HEK293 (cell line): ENCODE measurements around the gene ELFN1.

Experiments used
- CTCF ChIA-PET: fragments of 350-600 bp; formaldehyde crosslinking; extraction: SDS; loops from one replicate; lab custom pipeline; 2021; ENCODE audit warnings: antibody characterized with exemption; lab: Yijun Ruan, JAX
- POLR2A ChIA-PET: fragments of 300-600 bp; formaldehyde crosslinking; extraction: SDS; loops from one replicate; lab custom pipeline; 2020; ENCODE audit warnings: antibody characterized with exemption, inconsistent platforms; lab: Yijun Ruan, JAX
- H3K27ac ChIP-seq: fragments of 200-500 bp; sonication (Bioruptor generic); 2 replicates; pipeline ENCODE4 v1.5.1; 2014; ENCODE audit warnings: low read depth, low read length, control low read depth, inconsistent platforms; ENCODE audit errors: extremely low read depth
- H3K36me3 ChIP-seq, 2 experiments: fragments of 200-500 bp in 1 of 2; sonication (Bioruptor generic) in 1 of 2; 1 replicate in 1 of 2; 2 replicates in 1 of 2; pipeline ENCODE4 v1.5.1; 2014 to 2017; ENCODE audit warnings: inconsistent platforms in 2 of 2, low read length in 2 of 2; ENCODE audit not compliant: control insufficient read depth in 2 of 2, insufficient read depth in 1 of 2
- H3K4me1 ChIP-seq: fragments of 200-500 bp; sonication (Bioruptor generic); 2 replicates; pipeline ENCODE4 v1.5.1; 2014; ENCODE audit warnings: mild to moderate bottlenecking, low read length, inconsistent platforms; ENCODE audit not compliant: control insufficient read depth, insufficient read depth
- H3K4me3 ChIP-seq: 2 replicates; pipeline ENCODE4 v1.5.1; 2011; ENCODE audit warnings: low read depth, mild to moderate bottlenecking, control low read depth, low read length, moderate library complexity
- H3K9me3 ChIP-seq: fragments of 200-500 bp; sonication (Bioruptor generic); 2 replicates; pipeline ENCODE4 v1.5.1; 2014; ENCODE audit warnings: low read depth, low read length, inconsistent platforms; ENCODE audit not compliant: control insufficient read depth, insufficient read depth
- BCL11A ChIP-seq: fragments of 450-650 bp; formaldehyde crosslinking; IDR thresholded peaks from 2 replicates; pipeline ENCODE4 v1.5.1; 2016; ENCODE audit warnings: low read depth, missing biosample characterization, missing genetic modification characterization
- BCL6B ChIP-seq: fragments of 450-650 bp; formaldehyde crosslinking; IDR thresholded peaks from 2 replicates; pipeline ENCODE4 v1.5.1; 2017; ENCODE audit warnings: missing biosample characterization, missing genetic modification characterization
- GLI4 ChIP-seq: fragments of 450-650 bp; formaldehyde crosslinking; IDR thresholded peaks from 2 replicates; pipeline ENCODE4 v1.5.1; 2016; ENCODE audit warnings: missing biosample characterization, missing genetic modification characterization
- PRDM10 ChIP-seq: fragments of 450-650 bp; formaldehyde crosslinking; IDR thresholded peaks from 2 replicates; pipeline ENCODE4 v1.5.1; 2016; ENCODE audit warnings: missing biosample characterization, missing genetic modification characterization
- REST ChIP-seq: fragments of 450-650 bp; formaldehyde crosslinking; IDR thresholded peaks from 2 replicates; pipeline ENCODE4 v1.5.1; 2016; ENCODE audit warnings: missing biosample characterization, missing genetic modification characterization
- TCF7L2 ChIP-seq: IDR thresholded peaks from 2 replicates; pipeline ENCODE4 v1.6.1; 2011; ENCODE audit warnings: low read depth, mild to moderate bottlenecking, inconsistent platforms, low read length, moderate library complexity, borderline replicate concordance
- WT1 ChIP-seq: fragments of 450-650 bp; formaldehyde crosslinking; IDR thresholded peaks from 2 replicates; pipeline ENCODE4 v1.5.1; 2016; ENCODE audit warnings: missing biosample characterization, missing genetic modification characterization
- YY2 ChIP-seq: fragments of 450-650 bp; formaldehyde crosslinking; IDR thresholded peaks from 2 replicates; pipeline ENCODE4 v1.5.1; 2016; ENCODE audit warnings: missing biosample characterization, missing genetic modification characterization
- ZBTB1 ChIP-seq: fragments of 450-650 bp; formaldehyde crosslinking; IDR thresholded peaks from 2 replicates; pipeline ENCODE4 v1.5.1; 2016; ENCODE audit warnings: missing biosample characterization, missing genetic modification characterization
- ZBTB21 ChIP-seq: fragments of 450-650 bp; formaldehyde crosslinking; IDR thresholded peaks from 2 replicates; pipeline ENCODE4 v1.5.1; 2017; ENCODE audit warnings: missing biosample characterization, missing genetic modification characterization
- ZBTB8A ChIP-seq: fragments of 450-650 bp; formaldehyde crosslinking; IDR thresholded peaks from 2 replicates; pipeline ENCODE4 v1.5.1; 2016; ENCODE audit warnings: missing biosample characterization, missing genetic modification characterization
- ZNF157 ChIP-seq: fragments of 450-650 bp; formaldehyde crosslinking; IDR thresholded peaks from 2 replicates; pipeline ENCODE4 v1.5.1; 2016; ENCODE audit warnings: missing biosample characterization, missing genetic modification characterization
- ZNF16 ChIP-seq: fragments of 450-650 bp; formaldehyde crosslinking; IDR thresholded peaks from 2 replicates; pipeline ENCODE4 v1.5.1; 2016; ENCODE audit warnings: low read depth, missing biosample characterization, missing genetic modification characterization
- ZNF366 ChIP-seq: fragments of 450-650 bp; formaldehyde crosslinking; conservative IDR thresholded peaks from 2 replicates; pipeline ENCODE4 v1.5.1; 2016; ENCODE audit warnings: missing biosample characterization, missing genetic modification characterization
- ZNF423 ChIP-seq: fragments of 450-650 bp; formaldehyde crosslinking; IDR thresholded peaks from 2 replicates; pipeline ENCODE4 v1.5.1; 2016; ENCODE audit warnings: missing biosample characterization, missing genetic modification characterization
- ZNF670 ChIP-seq: fragments of 450-650 bp; formaldehyde crosslinking; IDR thresholded peaks from 2 replicates; pipeline ENCODE4 v1.5.1; 2016; ENCODE audit warnings: missing biosample characterization, missing genetic modification characterization, low read depth
- ZNF791 ChIP-seq: fragments of 450-650 bp; formaldehyde crosslinking; IDR thresholded peaks from 2 replicates; pipeline ENCODE4 v1.5.1; 2016; ENCODE audit warnings: missing biosample characterization, missing genetic modification characterization
- ZNF837 ChIP-seq: fragments of 450-650 bp; formaldehyde crosslinking; IDR thresholded peaks from 2 replicates; pipeline ENCODE4 v1.5.1; 2016; ENCODE audit warnings: missing biosample characterization, missing genetic modification characterization
- ZSCAN4 ChIP-seq: fragments of 450-650 bp; formaldehyde crosslinking; IDR thresholded peaks from 2 replicates; pipeline ENCODE4 v1.5.1; 2017; ENCODE audit warnings: missing biosample characterization, missing genetic modification characterization
- TF ChIP-seq, protein P1 (sequence below): fragments of 450-650 bp; formaldehyde crosslinking; IDR thresholded peaks from 2 replicates; pipeline ENCODE4 v1.5.1; 2016; ENCODE audit warnings: missing biosample characterization, missing genetic modification characterization

ELFN1 gene

DNA sequence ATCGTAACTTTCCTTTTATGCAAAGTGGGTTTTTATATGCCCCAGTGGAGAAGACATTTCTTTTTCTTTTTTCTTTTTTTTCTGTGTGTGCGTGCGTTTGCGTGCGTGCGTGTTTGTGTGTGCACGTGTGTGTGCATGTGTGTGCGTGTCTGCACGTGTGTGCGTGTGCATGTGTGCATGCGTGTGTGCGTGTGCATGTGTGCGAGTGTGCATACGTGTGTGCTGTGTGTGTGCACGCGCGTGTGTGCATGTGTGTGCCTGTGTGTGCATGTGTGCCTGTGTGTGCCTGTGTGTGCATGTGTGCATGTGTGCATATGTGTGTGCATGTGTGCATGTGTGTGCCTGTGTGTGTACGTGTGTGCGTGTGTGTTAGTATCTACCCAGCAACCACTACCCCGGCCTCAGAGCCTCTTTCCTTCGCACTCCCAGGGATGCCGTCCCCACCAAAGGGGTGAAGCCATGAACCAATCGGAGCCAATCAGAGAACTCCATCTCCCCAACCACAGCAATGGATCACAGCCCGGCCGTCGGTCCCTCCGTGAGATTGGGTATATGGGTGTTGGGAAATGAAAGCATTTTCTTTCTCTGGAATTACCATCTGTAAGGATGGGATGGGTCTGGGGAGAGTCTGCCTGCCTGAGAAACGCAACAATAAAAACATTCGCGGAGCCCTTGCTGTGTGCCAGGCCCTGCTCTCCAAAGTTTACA lies 92.3 kb downstream of the ELFN1 start:
- TF ChIP-seq ZNF791 (tag by site-specific recombination): no peak
- no peak for TF ChIP-seq BCL6B (tag by site-specific recombination)
- peak; percentile 96 for TF ChIP-seq ZSCAN4
- CTCF ChIA-PET: no interaction called here
- no peak overlapping the region for H3K4me3 ChIP-seq
- no peaks in the 10 kb centered on the region for H3K36me3 ChIP-seq
- H3K9me3 ChIP-seq: no peaks in the 10 kb centered on the region
- POLR2A ChIA-PET: no interaction called here
- no peak overlapping the region for H3K27ac ChIP-seq
- no peaks in the 10 kb centered on the region for H3K4me1 ChIP-seq

GRCh38 chr7:1763033-1763432 lies 93.0 kb downstream of the ELFN1 start:
- Histone ChIP-seq H3K27ac (no peak overlapping the region), H3K4me3 (no peak overlapping the region), H3K9me3 (no peaks in the 10 kb centered on the region), H3K4me1 (no peaks in the 10 kb centered on the region), H3K36me3 (no peaks in the 10 kb centered on the region)
- TF ChIP-seq ZBTB1 (tag by site-specific recombination) (no peak), ZBTB21 (no peak), ZBTB8A (no peak), ZSCAN4 (no peak), ZNF157 (tag by site-specific recombination) (no peak), YY2 (no peak), ZNF670 (no peak), WT1 (tag by site-specific recombination) (no peak), ZNF16 (tag by site-specific recombination) (no peak), ZNF423 (tag by site-specific recombination) (no peak), TCF7L2 (no peak), GLI4 (tag by site-specific recombination) (no peak), REST (no peak), ZNF837 (tag by site-specific recombination) (no peak), PRDM10 (no peak), BCL11A (tag by site-specific recombination) (no peak), ZNF366 (tag by site-specific recombination) (no peak)
- TF ChIP-seq, protein P1, sequence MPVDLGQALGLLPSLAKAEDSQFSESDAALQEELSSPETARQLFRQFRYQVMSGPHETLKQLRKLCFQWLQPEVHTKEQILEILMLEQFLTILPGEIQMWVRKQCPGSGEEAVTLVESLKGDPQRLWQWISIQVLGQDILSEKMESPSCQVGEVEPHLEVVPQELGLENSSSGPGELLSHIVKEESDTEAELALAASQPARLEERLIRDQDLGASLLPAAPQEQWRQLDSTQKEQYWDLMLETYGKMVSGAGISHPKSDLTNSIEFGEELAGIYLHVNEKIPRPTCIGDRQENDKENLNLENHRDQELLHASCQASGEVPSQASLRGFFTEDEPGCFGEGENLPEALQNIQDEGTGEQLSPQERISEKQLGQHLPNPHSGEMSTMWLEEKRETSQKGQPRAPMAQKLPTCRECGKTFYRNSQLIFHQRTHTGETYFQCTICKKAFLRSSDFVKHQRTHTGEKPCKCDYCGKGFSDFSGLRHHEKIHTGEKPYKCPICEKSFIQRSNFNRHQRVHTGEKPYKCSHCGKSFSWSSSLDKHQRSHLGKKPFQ (tag by site-specific recombination): no peak
- ChIA-PET POLR2A (no interaction called here), CTCF (no interaction called here)
